Stimulated activated effector memory CD8-positive, alpha-beta T cell treated with anti-CD3 and anti-CD28 coated beads, Interleukin-12 subunit alpha, Interleukin-12 subunit beta, amount 100 ng/mL, for 72 hours (primary cell): ENCODE measurements around the gene MARCKS.
A peak's percentile ranks its signal among the peaks of the same experiment; 100 is the strongest.
"Not testable (repeated sequence)": the region's sequence is repeated elsewhere in the genome, so short reads cannot be mapped to it uniquely, and the experiment has no call there.

Experiments used
- ATAC-seq: fragments of 150-1000 bp; cut with Tn5 transposase; 2 replicates; pipeline ENCODE4 v1.10.0; 2021
- DNase-seq, 2 donors: peaks; one replicate each; pipeline ENCODE4 v3.0.0; 2021 to 2022; ENCODE audit warnings: low spot score in 2 of 2
- H3K27ac Mint-ChIP-seq: one replicate; pipeline ENCODE4 v1.8.0; 2022; ENCODE audit warnings: mild to moderate bottlenecking, mixed read lengths
- H3K36me3 Mint-ChIP-seq: one replicate; pipeline ENCODE4 v1.8.0; 2022; ENCODE audit warnings: mild to moderate bottlenecking, mixed read lengths
- H3K4me1 Mint-ChIP-seq: one replicate; pipeline ENCODE4 v1.8.0; 2022; ENCODE audit warnings: mixed read lengths
- H3K4me3 Mint-ChIP-seq: one replicate; pipeline ENCODE4 v1.8.0; 2022; ENCODE audit warnings: mild to moderate bottlenecking, mixed read lengths
- H3K9me3 Mint-ChIP-seq: one replicate; pipeline ENCODE4 v1.8.0; 2022; ENCODE audit warnings: mixed read lengths

MARCKS gene

GRCh38 chr6:113888956-113889630, 31.9 kb downstream of the MARCKS start:
- DNase-seq (no peak), ATAC-seq (no peak)
- Mint-ChIP-seq H3K27ac (no peak overlapping the region), H3K4me3 (no peak overlapping the region), H3K4me1 (no peaks in the 10 kb centered on the region), H3K9me3 (no peaks in the 10 kb centered on the region), H3K36me3 (no peaks in the 10 kb centered on the region)

GRCh38 chr6:113893451-113893850, 36.3 kb downstream of the MARCKS start:
- Mint-ChIP-seq H3K36me3 (no peaks in the 10 kb centered on the region), H3K9me3 (no peaks in the 10 kb centered on the region), H3K4me3 (no peak overlapping the region), H3K4me1 (no peaks in the 10 kb centered on the region), H3K27ac (no peak overlapping the region)
- DNase-seq (no peak), ATAC-seq (no peak)

DNA sequence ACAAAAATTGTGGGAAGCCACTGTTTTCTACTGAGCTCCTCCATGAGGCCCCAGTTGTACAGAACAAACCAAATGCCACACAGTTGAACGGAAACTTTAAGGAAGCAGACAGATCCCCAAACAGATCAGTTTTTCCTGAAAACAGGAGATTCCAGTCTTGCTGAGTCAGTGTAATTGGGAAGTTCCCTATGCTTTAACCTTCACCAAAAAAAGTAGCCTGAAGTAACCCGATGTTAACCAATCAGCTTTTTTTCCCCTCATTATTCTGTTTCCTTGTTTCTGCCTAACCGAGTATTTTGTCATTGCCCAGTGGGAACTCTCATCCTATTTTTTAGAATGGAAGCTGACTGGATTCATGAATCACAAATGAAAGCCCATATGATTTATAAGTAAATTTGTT, 36.7 kb downstream of the MARCKS start:
- ATAC-seq (no peak), DNase-seq (no peak)
- Mint-ChIP-seq H3K36me3 (no peaks in the 10 kb centered on the region), H3K27ac (no peak overlapping the region), H3K4me3 (no peak overlapping the region), H3K4me1 (no peaks in the 10 kb centered on the region), H3K9me3 (no peaks in the 10 kb centered on the region)

GRCh38 chr6:113894712-113895674, 37.8 kb downstream of the MARCKS start:
- H3K9me3 Mint-ChIP-seq = no peaks in the 10 kb centered on the region
- ATAC-seq (no peak), DNase-seq (no peak)
- no peaks in the 10 kb centered on the region for H3K36me3 Mint-ChIP-seq
- no peaks in the 10 kb centered on the region for H3K4me1 Mint-ChIP-seq
- H3K4me3 Mint-ChIP-seq = no peak overlapping the region
- no peak overlapping the region for H3K27ac Mint-ChIP-seq

GRCh38 chr6:113901482-113901881, 44.3 kb downstream of the MARCKS start:
- H3K4me1 Mint-ChIP-seq = no peaks in the 10 kb centered on the region

DNA sequence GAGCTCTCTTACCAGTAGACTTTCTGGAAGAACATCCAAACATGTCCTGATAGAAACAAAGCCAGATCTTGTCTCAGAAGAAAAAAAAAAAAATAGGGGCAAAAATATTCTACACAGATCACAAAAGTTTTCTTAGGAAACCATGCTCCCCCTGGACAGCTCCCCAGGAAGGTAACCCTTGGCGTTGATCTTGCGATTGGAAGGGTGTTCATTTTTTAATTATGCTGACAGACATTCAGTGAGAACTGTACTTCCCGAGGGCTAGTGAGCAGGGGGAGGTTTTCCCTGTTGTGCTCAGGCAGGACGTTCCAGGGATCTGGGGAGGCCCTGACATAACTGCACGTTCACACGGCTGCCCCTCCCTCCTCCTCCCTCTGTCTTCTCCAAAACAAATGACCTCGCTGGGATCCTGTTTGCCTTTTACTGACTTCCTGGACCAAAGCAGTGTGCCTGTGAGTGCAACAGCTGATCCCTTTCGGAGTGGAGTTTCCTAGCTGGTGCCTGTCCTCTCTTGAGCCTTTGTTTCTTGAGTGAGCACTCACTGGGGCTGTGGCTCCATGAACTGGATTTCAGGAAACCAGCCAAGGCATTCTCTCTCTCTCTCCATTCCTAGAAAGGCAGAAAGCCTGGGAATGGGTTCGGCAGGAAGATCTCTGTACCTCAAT, 46.7 kb downstream of the MARCKS start:
- no peaks in the 10 kb centered on the region for H3K9me3 Mint-ChIP-seq
- DNase-seq (no peak), ATAC-seq (no peak)
- no peak overlapping the region for H3K27ac Mint-ChIP-seq
- no peaks in the 10 kb centered on the region for H3K36me3 Mint-ChIP-seq
- H3K4me1 Mint-ChIP-seq = no peaks in the 10 kb centered on the region
- H3K4me3 Mint-ChIP-seq = no peak overlapping the region

More at GRCh38 chr6:113901482-113901881, 44.3 kb downstream of the MARCKS start:
- no peak overlapping the region for H3K27ac Mint-ChIP-seq
- H3K36me3 Mint-ChIP-seq = no peaks in the 10 kb centered on the region
- no peak overlapping the region for H3K4me3 Mint-ChIP-seq
- no peak for ATAC-seq
- H3K9me3 Mint-ChIP-seq = no peaks in the 10 kb centered on the region
- no peak for DNase-seq

DNA sequence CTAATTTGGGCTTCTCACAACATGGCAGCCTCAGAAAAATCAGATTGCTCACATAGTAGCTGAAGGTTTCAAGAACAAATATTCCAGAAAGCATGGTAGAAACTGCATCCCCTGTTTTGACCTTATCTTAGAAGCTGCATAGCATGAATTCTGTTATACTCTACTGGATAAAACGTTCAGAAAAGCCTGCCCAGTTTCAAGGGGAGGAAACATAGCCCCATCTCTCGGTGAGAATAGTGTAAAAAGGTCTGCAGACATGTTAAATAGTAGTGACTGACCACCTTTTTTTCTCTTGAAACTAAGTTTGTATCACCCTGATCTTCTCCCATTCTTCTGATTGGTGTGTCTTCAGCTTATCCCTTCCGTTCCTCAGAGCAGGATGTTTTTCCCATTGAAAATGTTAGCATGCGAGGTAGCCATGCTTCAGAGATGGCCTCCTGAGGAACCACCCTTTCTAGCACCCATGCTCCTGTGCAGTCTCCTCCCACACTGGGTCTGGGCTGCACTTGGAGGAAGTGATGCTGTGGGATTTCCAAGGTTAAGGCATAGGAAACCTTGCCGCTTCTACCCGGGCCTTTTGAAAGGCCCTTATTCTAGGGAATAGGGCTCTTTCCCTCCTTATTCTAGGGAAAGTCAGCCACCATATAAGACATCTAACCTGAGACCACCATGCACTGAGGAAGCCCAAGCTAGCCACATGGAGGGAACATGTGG, 50.1 kb downstream of the MARCKS start:
- Mint-ChIP-seq H3K27ac (no peak overlapping the region), H3K4me3 (no peak overlapping the region), H3K4me1 (no peaks in the 10 kb centered on the region), H3K9me3 (no peaks in the 10 kb centered on the region), H3K36me3 (no peaks in the 10 kb centered on the region)
- ATAC-seq (no peak), DNase-seq (no peak)

DNA sequence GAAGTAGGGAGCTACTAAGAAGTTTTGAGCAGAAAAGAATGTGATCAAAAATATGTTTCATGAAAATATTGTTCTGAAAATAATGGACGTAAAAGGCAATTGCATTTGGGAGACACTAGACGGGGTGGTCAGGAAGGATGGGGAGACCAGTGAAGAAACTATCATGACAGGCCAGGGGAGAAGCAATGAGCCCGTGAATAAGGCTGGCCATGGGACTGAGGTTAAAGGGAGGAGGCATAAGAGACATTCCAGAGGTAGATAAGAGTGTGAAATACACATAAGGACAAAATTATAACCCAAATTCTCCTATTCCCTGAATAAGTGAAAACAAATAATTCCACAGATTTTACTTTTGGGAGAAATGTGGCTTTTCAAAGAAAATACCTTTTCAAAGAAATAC, 51.7 kb downstream of the MARCKS start:
- H3K9me3 Mint-ChIP-seq = no peaks in the 10 kb centered on the region
- DNase-seq (no peak), ATAC-seq (no peak)
- H3K4me1 Mint-ChIP-seq = no peaks in the 10 kb centered on the region
- H3K4me3 Mint-ChIP-seq = no peak overlapping the region
- H3K27ac Mint-ChIP-seq = no peak overlapping the region
- no peaks in the 10 kb centered on the region for H3K36me3 Mint-ChIP-seq

GRCh38 chr6:113909224-113909856, 52.2 kb downstream of the MARCKS start:
- DNase-seq (no peak), ATAC-seq (peak; percentile 42)
- no peaks in the 10 kb centered on the region for H3K9me3 Mint-ChIP-seq
- H3K27ac Mint-ChIP-seq = no peak overlapping the region
- H3K4me3 Mint-ChIP-seq = no peak overlapping the region
- no peaks in the 10 kb centered on the region for H3K36me3 Mint-ChIP-seq
- no peaks in the 10 kb centered on the region for H3K4me1 Mint-ChIP-seq

DNA sequence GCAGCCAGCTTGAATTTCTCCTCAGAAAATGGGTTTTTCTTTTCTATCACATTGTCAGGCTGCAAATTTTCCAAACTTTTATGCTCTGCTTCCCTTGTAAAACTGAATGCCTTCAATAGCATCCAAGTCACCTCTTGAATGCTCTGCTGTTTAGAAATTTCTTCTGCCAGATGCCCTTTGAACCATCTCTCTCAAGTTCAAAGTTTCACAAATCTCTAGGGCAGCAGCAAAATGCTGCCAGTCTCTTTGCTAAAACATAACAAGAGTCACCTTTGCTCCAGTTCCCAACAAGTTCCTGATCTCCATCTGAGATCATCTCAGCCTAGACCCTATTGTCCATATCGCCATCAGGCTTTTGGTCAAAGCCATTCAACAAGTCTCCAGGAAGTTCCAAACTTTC, 53.1 kb downstream of the MARCKS start:
- DNase-seq, H3K4me1 Mint-ChIP-seq, H3K27ac Mint-ChIP-seq, H3K36me3 Mint-ChIP-seq, H3K9me3 Mint-ChIP-seq, H3K4me3 Mint-ChIP-seq, ATAC-seq: not testable (repeated sequence)
